Measurements from ENCODE around the gene PEAR1. TPM values are rescaled to one million over a fixed set of nuclear protein-coding genes. Genes with fewer than 3 reads are reported as not detected.

PEAR1 gene
- total RNA-seq, 1 experiment from 2014 or later: 0.39 TPM

DNA sequence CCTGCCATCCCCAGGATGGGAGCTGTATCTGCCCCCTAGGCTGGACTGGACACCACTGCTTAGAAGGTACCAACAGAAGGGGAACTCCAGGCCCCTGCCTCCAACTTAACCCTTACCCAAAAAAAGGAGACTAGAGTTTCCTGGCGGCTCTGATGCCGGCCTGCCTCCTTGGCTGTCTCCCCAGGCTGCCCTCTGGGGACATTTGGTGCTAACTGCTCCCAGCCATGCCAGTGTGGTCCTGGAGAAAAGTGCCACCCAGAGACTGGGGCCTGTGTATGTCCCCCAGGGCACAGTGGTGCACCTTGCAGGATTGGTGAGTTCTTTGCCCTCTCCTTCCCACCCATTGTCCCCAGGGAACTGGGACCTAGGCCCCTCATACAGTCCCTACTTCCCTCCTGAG lies 18.8 kb downstream of the PEAR1 start:
- H3K9me3 Mint-ChIP-seq: no peaks in the 10 kb centered on the region; a peak in 1 of 5 replicates
- H3K56ac ChIP-seq (ENCODE audit: insufficient read length, low read depth, low read length): no peak overlapping the region

More for the DNA sequence above, 18.8 kb downstream of the PEAR1 start:
- Histone ChIP-seq H2BK5ac (ENCODE audit: insufficient read length, low read length) (no peak overlapping the region), H3T11ph (ENCODE audit: low read length) (no peak overlapping the region), H2BK15ac (ENCODE audit: low read depth, low read length) (no peak overlapping the region), H2BK120ac (ENCODE audit: low read depth, low read length, poor library complexity, severe bottlenecking) (no peak overlapping the region), H4K20me1 (ENCODE audit: control insufficient read depth, insufficient read depth, insufficient read length) (no peaks in the 10 kb centered on the region), H2BK20ac (ENCODE audit: low read depth, low read length, poor library complexity, severe bottlenecking) (no peak overlapping the region), H3K23me2 (ENCODE audit: insufficient read length, low read depth, low read length, poor library complexity, severe bottlenecking) (no peaks in the 10 kb centered on the region), H3K14ac (ENCODE audit: insufficient read depth, low read length) (no peak overlapping the region), H3K4me1 (ENCODE audit: insufficient read depth, low read length) (no peaks in the 10 kb centered on the region), H3K4ac (ENCODE audit: low read depth, low read length) (no peak overlapping the region), H4K5ac (ENCODE audit: insufficient read length, low read depth, low read length) (no peak overlapping the region), H3K27me3 (ENCODE audit: insufficient read depth, low read length) (no peaks in the 10 kb centered on the region; the same call in 1 of the 2 replicates), H3K9me3 (ENCODE audit: control insufficient read depth, low read depth, low read length) (no peaks in the 10 kb centered on the region), H3K18ac (ENCODE audit: insufficient read length, low read depth, low read length) (no peak overlapping the region), H3K27ac (ENCODE audit: insufficient read length, low read depth, low read length) (no peak overlapping the region), H2AFZ (ENCODE audit: low read length) (no peak overlapping the region), H3K23ac (ENCODE audit: insufficient read length, low read depth, low read length) (no peak overlapping the region), H3K79me1 (ENCODE audit: insufficient read depth, low read depth, low read length, poor library complexity, severe bottlenecking) (no peaks in the 10 kb centered on the region), H3K4me2 (ENCODE audit: insufficient read depth, insufficient read length, low read length) (no peak overlapping the region), H4K8ac (replicated peaks; ENCODE audit: insufficient read length, low read depth, low read length) (no peak overlapping the region), H3K9ac (ENCODE audit: extremely low read depth, insufficient read length, low read length) (no peak overlapping the region), H3K79me2 (ENCODE audit: insufficient read depth, low read length) (no peaks in the 10 kb centered on the region), H2BK12ac (ENCODE audit: insufficient read length, low read depth, low read length) (no peak overlapping the region), H4K91ac (ENCODE audit: insufficient read length, low read depth, low read length) (no peak overlapping the region), H2AK5ac (ENCODE audit: insufficient read length, low read length) (no peak overlapping the region)
- peaks cover 45% of the 10 kb centered on the region for H3K27me3 Mint-ChIP-seq (ENCODE audit: low read depth)
- H3K36me3 Mint-ChIP-seq (ENCODE audit: insufficient read depth in 1 of 3, low read depth in 3 of 3): no peaks in the 10 kb centered on the region
- WGBS (ENCODE audit: extremely low coverage, insufficient read length, low lambda C conversion rate): no CpG with 5 or more reads among the region's 2 CpGs
- H3K4me3 Mint-ChIP-seq: no peak overlapping the region
- no peak overlapping the region for H3K27ac Mint-ChIP-seq
- peaks cover 8 to 22% of the 10 kb centered on the region in 2 experiments for H3K4me1 Mint-ChIP-seq
- TF ChIP-seq CTCF (conservative IDR thresholded peaks at IDR 0.05): no peak
- DNase-seq: no peak
